Glutamatergic neuron (in vitro differentiated cells): ENCODE data around the gene ECHDC3. TPM values are rescaled to one million over a fixed set of nuclear protein-coding genes. Genes with fewer than 3 reads are reported as not detected.

ENCODE experiments used
- DNase-seq: peaks from one replicate; pipeline ENCODE4 v3.0.0; 2022
- H3K27ac Mint-ChIP-seq: one replicate; pipeline ENCODE4 v1.8.0; 2020; ENCODE audit warnings: mild to moderate bottlenecking, mixed read lengths, inconsistent platforms; ENCODE audit not compliant: unreplicated experiment
- H3K27me3 Mint-ChIP-seq: one replicate; pipeline ENCODE4 v1.8.0; 2020; ENCODE audit warnings: mild to moderate bottlenecking, moderate library complexity, mixed read lengths, inconsistent platforms; ENCODE audit not compliant: unreplicated experiment
- H3K36me3 Mint-ChIP-seq: one replicate; pipeline ENCODE4 v1.8.0; 2020; ENCODE audit warnings: mild to moderate bottlenecking, mixed read lengths, inconsistent platforms; ENCODE audit not compliant: unreplicated experiment
- H3K4me1 Mint-ChIP-seq: one replicate; pipeline ENCODE4 v1.8.0; 2020; ENCODE audit warnings: mild to moderate bottlenecking, low read depth, mixed read lengths, inconsistent platforms; ENCODE audit not compliant: unreplicated experiment
- H3K4me3 Mint-ChIP-seq: one replicate; pipeline ENCODE4 v1.8.0; 2020; ENCODE audit warnings: mild to moderate bottlenecking, mixed read lengths, inconsistent platforms; ENCODE audit not compliant: unreplicated experiment
- H3K9me3 Mint-ChIP-seq: one replicate; pipeline ENCODE4 v1.8.0; 2020; ENCODE audit warnings: mild to moderate bottlenecking, moderate library complexity, mixed read lengths, inconsistent platforms; ENCODE audit not compliant: unreplicated experiment
- CTCF ChIP-seq: fragments of 200-600 bp; sonication (generic); IDR thresholded peaks from one replicate; pipeline ENCODE4 v1.5.0; 2021; ENCODE audit not compliant: partially characterized antibody, unreplicated experiment
- total RNA-seq: library from RNA; stranded (reverse); fragmentation: NEBNext Ultra II Directional; extraction: Animal tissue kit (Norgen Biotek cat#: 25700); gene quantifications from one replicate; pipeline ENCODE4 v1.2.1, GENCODE V29; 2021; ENCODE audit not compliant: unreplicated experiment

ECHDC3 gene
- total RNA-seq, 1 donor from 2014 or later = 11.8 TPM

DNA sequence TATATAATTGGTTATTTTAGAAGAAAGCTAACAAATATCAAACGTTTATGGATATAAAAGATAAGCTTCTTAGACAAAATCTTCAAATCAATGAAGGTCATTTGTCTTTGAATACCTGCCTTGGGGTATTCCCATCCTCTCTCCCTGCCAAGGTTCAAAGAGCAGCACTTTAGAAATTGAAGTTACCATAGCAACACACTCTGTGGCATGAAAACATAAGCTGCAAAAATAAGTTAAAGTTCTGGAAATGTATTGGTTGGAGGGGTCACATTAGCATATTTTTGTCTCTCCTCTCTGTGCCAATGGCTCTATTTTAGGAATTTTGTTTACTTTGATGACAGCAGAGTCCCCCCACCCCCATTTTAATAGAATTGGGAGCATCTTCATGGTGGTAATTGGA is 12.0 kb downstream of the ECHDC3 start:
- no peak for DNase-seq
- Mint-ChIP-seq H3K27ac (no peak overlapping the region), H3K4me3 (no peak overlapping the region), H3K4me1 (no peaks in the 10 kb centered on the region), H3K27me3 (peaks cover 2% of the 10 kb centered on the region), H3K9me3 (no peaks in the 10 kb centered on the region), H3K36me3 (no peaks in the 10 kb centered on the region)
- no peak for TF ChIP-seq CTCF

DNA sequence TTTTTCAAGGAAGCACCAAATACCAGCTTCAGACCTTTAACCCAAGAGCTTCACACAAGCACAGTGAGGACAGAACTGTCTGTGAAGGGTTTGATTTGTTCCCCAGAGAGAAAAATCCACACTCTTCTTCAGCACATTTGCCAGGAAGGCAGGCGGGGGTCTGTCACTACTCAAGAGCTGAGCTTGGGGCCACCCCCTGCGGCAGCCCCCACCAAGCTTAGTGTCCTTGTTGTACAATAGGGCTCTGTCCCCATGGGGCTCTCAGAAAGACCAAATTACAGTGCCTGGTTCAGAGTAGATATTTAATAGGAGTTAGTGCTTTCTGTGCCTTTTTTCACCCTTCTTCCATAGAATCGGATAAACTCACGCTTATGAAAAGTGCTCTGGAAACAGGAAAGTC is 12.4 kb downstream of the ECHDC3 start:
- no peaks in the 10 kb centered on the region for H3K36me3 Mint-ChIP-seq

GRCh38 chr10:11755512-11756263 is 13.5 kb downstream of the ECHDC3 start:
- no peak overlapping the region for H3K27ac Mint-ChIP-seq
- peaks cover 2% of the 10 kb centered on the region for H3K27me3 Mint-ChIP-seq
- no peak for DNase-seq
- peaks cover 2% of the 10 kb centered on the region for H3K4me1 Mint-ChIP-seq
- H3K36me3 Mint-ChIP-seq = no peaks in the 10 kb centered on the region
- H3K4me3 Mint-ChIP-seq = no peak overlapping the region
- TF ChIP-seq CTCF = no peak
- no peaks in the 10 kb centered on the region for H3K9me3 Mint-ChIP-seq

More for the DNA sequence above, 12.4 kb downstream of the ECHDC3 start:
- no peak for TF ChIP-seq CTCF
- no peak overlapping the region for H3K4me3 Mint-ChIP-seq
- no peak overlapping the region for H3K27ac Mint-ChIP-seq
- H3K27me3 Mint-ChIP-seq = peaks cover 2% of the 10 kb centered on the region
- H3K9me3 Mint-ChIP-seq = no peaks in the 10 kb centered on the region
- H3K4me1 Mint-ChIP-seq = no peaks in the 10 kb centered on the region
- no peak for DNase-seq

DNA sequence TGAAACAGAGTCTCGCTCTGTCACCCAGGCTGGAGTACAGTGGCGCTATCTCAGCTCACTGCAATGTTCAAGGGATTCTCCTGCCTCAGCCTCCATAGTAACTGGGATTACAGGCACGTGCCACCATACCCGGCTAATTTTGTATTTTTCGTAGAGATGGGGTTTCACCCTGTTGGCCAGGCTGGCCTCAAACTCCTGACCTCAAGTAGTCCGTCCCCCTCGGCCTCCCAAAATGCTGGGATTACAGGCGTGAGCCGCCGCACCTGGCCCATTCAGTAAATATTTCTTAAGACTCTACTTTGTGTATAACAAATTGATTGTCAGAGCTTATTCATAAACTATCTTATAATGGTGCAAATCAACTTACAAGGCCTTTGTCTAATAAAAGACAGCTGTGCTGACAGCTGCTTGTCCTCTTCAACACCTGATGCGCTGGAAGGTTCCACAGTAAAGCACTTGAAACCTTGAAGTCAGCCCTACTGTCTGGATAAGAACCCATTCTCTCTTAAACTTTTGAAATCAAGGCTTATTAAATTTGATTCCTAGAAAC is 14.7 kb downstream of the ECHDC3 start:
- Mint-ChIP-seq H3K4me3 (no peak overlapping the region), H3K4me1 (peaks cover 2% of the 10 kb centered on the region), H3K27me3 (peaks cover 4% of the 10 kb centered on the region), H3K9me3 (no peaks in the 10 kb centered on the region), H3K36me3 (no peaks in the 10 kb centered on the region), H3K27ac (no peak overlapping the region)
- no peak for TF ChIP-seq CTCF
- no peak for DNase-seq

GRCh38 chr10:11757454-11757820 is 15.3 kb downstream of the ECHDC3 start:
- H3K9me3 Mint-ChIP-seq = no peaks in the 10 kb centered on the region
- H3K36me3 Mint-ChIP-seq = no peaks in the 10 kb centered on the region
- no peak overlapping the region for H3K27ac Mint-ChIP-seq
- H3K4me1 Mint-ChIP-seq = peaks cover 2% of the 10 kb centered on the region
- no peak for DNase-seq
- H3K27me3 Mint-ChIP-seq = peaks cover 5% of the 10 kb centered on the region
- no peak overlapping the region for H3K4me3 Mint-ChIP-seq
- no peak for TF ChIP-seq CTCF
